Left lung (tissue), 10 donors: ENCODE results near the gene NSD1. TPM values are rescaled to one million over a fixed set of nuclear protein-coding genes. Genes with fewer than 3 reads are reported as not detected.

ENCODE experiments used
- ATAC-seq: fragments of 200-7000 bp; cut with Tn5 transposase; one replicate; pipeline ENCODE4 v1.9.1; 2020; ENCODE audit warnings: moderate library complexity
- DNase-seq, 4 donors: peaks; one replicate each; pipeline ENCODE4 v3.0.0-alpha.2; 2013 to 2020
- H3K27ac ChIP-seq, 2 donors: fragments of 200-600 bp; sonication (generic) in 1 of 2; one replicate each; pipeline versions ENCODE4 v1.5.0 to v1.8.0; 2020 to 2021
- H3K27me3 ChIP-seq, 2 donors: fragments of 200-600 bp; sonication (generic) in 1 of 2; one replicate each; pipeline versions ENCODE4 v1.5.0 to v1.8.0; 2020 to 2021
- H3K36me3 ChIP-seq, 2 donors: fragments of 200-600 bp; sonication (generic) in 1 of 2; one replicate each; pipeline versions ENCODE4 v1.5.0 to v1.8.0; 2020 to 2021
- H3K4me1 ChIP-seq, 2 donors: fragments of 200-600 bp; one replicate each; pipeline ENCODE4 v1.8.0; 2021
- H3K4me3 ChIP-seq, 2 donors: fragments of 200-600 bp; sonication (generic) in 1 of 2; one replicate each; pipeline versions ENCODE4 v1.5.0 to v1.8.0; 2020 to 2021; ENCODE audit warnings: mild to moderate bottlenecking in 1 of 2
- H3K9me3 ChIP-seq, 2 donors: fragments of 200-600 bp; sonication (generic) in 1 of 2; one replicate each; pipeline versions ENCODE4 v1.5.0 to v1.8.0; 2020 to 2021
- CTCF ChIP-seq, 2 donors: fragments of 200-600 bp; sonication (generic) in 1 of 2; IDR thresholded peaks; one replicate each; pipeline versions ENCODE4 v1.5.0 to v1.8.0; 2021; ENCODE audit warnings: antibody characterized with exemption in 2 of 2
- intact Hi-C, 2 donors: fragments of 100-400 bp; cut with DNase I; formaldehyde crosslinking; loops; one replicate each; pipeline versions ENCODE4 v1.11.2 to v1.14.2; 2022
- polyA plus RNA-seq, 6 donors: library from polyadenylated mRNA; unstranded; fragments of 120-200 nt; gene quantifications; one replicate each; pipeline ENCODE4 v1.2.1, GENCODE V29; 2013; ENCODE audit not compliant: insufficient read length in 6 of 6
- total RNA-seq, 2 donors: library from RNA; stranded (reverse); fragmentation: NEBNext Ultra II Directional; extraction: Animal tissue kit (Norgen Biotek cat#: 25700); gene quantifications; one replicate each; pipeline ENCODE4 v1.2.1, GENCODE V29; 2021
- donor health status: DM: no; HTN: yes; CAD: no.
- donor health status: DM: no; HTN: no; CAD: no.

Gene NSD1
- total and polyA plus RNA-seq, 8 donors = 45.8 to 79.7 (median 54.1) TPM

GRCh38 chr5:177195307-177195952 is 61.9 kb downstream of the NSD1 start:
- DNase-seq (no peak), ATAC-seq (no peak)
- no peaks in the 10 kb centered on the region for H3K27me3 ChIP-seq
- no peak overlapping the region for H3K27ac ChIP-seq
- H3K36me3 ChIP-seq = peaks cover 0 to 87% of the 10 kb centered on the region in 2 donors
- TF ChIP-seq CTCF (IDR thresholded peaks at IDR 0.05) = no peak
- H3K9me3 ChIP-seq = no peaks in the 10 kb centered on the region
- no peaks in the 10 kb centered on the region for H3K4me1 ChIP-seq
- no peak overlapping the region for H3K4me3 ChIP-seq
- intact Hi-C loops = no loop called here

GRCh38 chr5:177198738-177199137 is 65.2 kb downstream of the NSD1 start:
- ATAC-seq (no peak), DNase-seq (no peak)
- Histone ChIP-seq H3K4me1 (no peaks in the 10 kb centered on the region), H3K9me3 (no peaks in the 10 kb centered on the region), H3K4me3 (no peak overlapping the region), H3K27me3 (no peaks in the 10 kb centered on the region), H3K36me3 (peaks cover 0 to 91% of the 10 kb centered on the region in 2 donors), H3K27ac (no peak overlapping the region)
- intact Hi-C loops = no loop called here
- TF ChIP-seq CTCF (IDR thresholded peaks at IDR 0.05) = no peak

GRCh38 chr5:177204281-177204680 is 70.7 kb downstream of the NSD1 start:
- ATAC-seq (no peak), DNase-seq (no peak)
- Histone ChIP-seq H3K4me1 (no peaks in the 10 kb centered on the region), H3K27ac (no peak overlapping the region), H3K4me3 (no peak overlapping the region), H3K36me3 (peaks cover 0 to 85% of the 10 kb centered on the region in 2 donors), H3K27me3 (no peaks in the 10 kb centered on the region), H3K9me3 (no peaks in the 10 kb centered on the region)
- intact Hi-C loops = no loop called here
- no peak for TF ChIP-seq CTCF (IDR thresholded peaks at IDR 0.05)

- peaks cover 0 to 93% of the 10 kb centered on the region in 2 donors for H3K36me3 ChIP-seq
- intact Hi-C loops = no loop called here
Measured at GRCh38 chr5:177209610-177210009, 76.0 kb downstream of the NSD1 start.

GRCh38 chr5:177212242-177212641 is 78.7 kb downstream of the NSD1 start:
- H3K9me3 ChIP-seq = no peaks in the 10 kb centered on the region
- TF ChIP-seq CTCF (IDR thresholded peaks at IDR 0.05) = no peak
- intact Hi-C loops = no loop called here
- no peak for ATAC-seq
- H3K4me3 ChIP-seq = no peak overlapping the region
- H3K36me3 ChIP-seq = peaks cover 0 to 77% of the 10 kb centered on the region in 2 donors
- no peak for DNase-seq
- no peak overlapping the region for H3K27ac ChIP-seq
- H3K27me3 ChIP-seq = no peaks in the 10 kb centered on the region
- no peaks in the 10 kb centered on the region for H3K4me1 ChIP-seq

More at GRCh38 chr5:177209610-177210009, 76.0 kb downstream of the NSD1 start:
- no peak overlapping the region for H3K4me3 ChIP-seq
- DNase-seq = no peak
- no peak for ATAC-seq
- no peak overlapping the region for H3K27ac ChIP-seq
- H3K9me3 ChIP-seq = no peaks in the 10 kb centered on the region
- no peak for TF ChIP-seq CTCF (IDR thresholded peaks at IDR 0.05)
- H3K4me1 ChIP-seq = no peaks in the 10 kb centered on the region
- no peaks in the 10 kb centered on the region for H3K27me3 ChIP-seq
